Fibroblast of lung (primary cell): Measurements from ENCODE around the gene BTBD16. TPM values are rescaled to one million over a fixed set of nuclear protein-coding genes. Genes with fewer than 3 reads are reported as not detected.

Experiments used
- DNase-seq, 2 donors: peaks; one replicate each; pipeline versions ENCODE4 v3.0.0 to v3.0.0-alpha.2; 2010; ENCODE audit warnings: low read depth in 2 of 2
- H2AFZ ChIP-seq: 2 replicates; pipeline ENCODE4 v1.5.1; 2012; ENCODE audit warnings: low read length, control low read depth, inconsistent platforms
- H3K27ac ChIP-seq: 2 replicates; pipeline ENCODE4 v1.5.1; 2011; ENCODE audit warnings: low read length, control low read depth; ENCODE audit not compliant: insufficient read depth
- H3K27me3 ChIP-seq: 2 replicates; pipeline ENCODE4 v1.5.1; 2011; ENCODE audit warnings: mild to moderate bottlenecking, low read length; ENCODE audit not compliant: control insufficient read depth, insufficient read depth
- H3K36me3 ChIP-seq: 2 replicates; pipeline ENCODE4 v1.5.1; 2011; ENCODE audit warnings: low read length; ENCODE audit not compliant: control insufficient read depth, insufficient read depth
- H3K4me1 ChIP-seq: 2 replicates; pipeline ENCODE4 v1.5.1; 2011; ENCODE audit warnings: low read length; ENCODE audit not compliant: control insufficient read depth, insufficient read depth; ENCODE audit errors: extremely low read depth
- H3K4me2 ChIP-seq: 2 replicates; pipeline ENCODE4 v1.5.1; 2011; ENCODE audit warnings: low read length, control low read depth; ENCODE audit not compliant: insufficient read depth; ENCODE audit errors: extremely low read depth
- H3K4me3 ChIP-seq, 4 experiments: fragments of 200-600 bp in 1 of 4; sonication (generic) in 1 of 4; replicated peaks in 1 of 4; 2 replicates each; pipeline ENCODE4 v1.5.1; 2011 to 2016; ENCODE audit warnings: low read length in 4 of 4, low read depth in 3 of 4, mild to moderate bottlenecking in 3 of 4, control low read depth in 2 of 4, inconsistent platforms in 1 of 4, mixed read lengths in 1 of 4; ENCODE audit not compliant: insufficient read depth in 1 of 4; ENCODE audit errors: control extremely low read depth in 1 of 4
- H3K79me2 ChIP-seq: 2 replicates; pipeline ENCODE4 v1.5.1; 2012; ENCODE audit warnings: mild to moderate bottlenecking, low read length, inconsistent platforms; ENCODE audit not compliant: control insufficient read depth, insufficient read depth
- H3K9ac ChIP-seq: 2 replicates; pipeline ENCODE4 v1.5.1; 2011; ENCODE audit warnings: mild to moderate bottlenecking, low read length, control low read depth; ENCODE audit not compliant: insufficient read depth
- H3K9me3 ChIP-seq: 2 replicates; pipeline ENCODE4 v1.5.1; 2012; ENCODE audit warnings: low read depth, low read length; ENCODE audit not compliant: control insufficient read depth, insufficient read depth
- H4K20me1 ChIP-seq: 2 replicates; pipeline ENCODE4 v1.5.1; 2011; ENCODE audit warnings: low read length; ENCODE audit not compliant: control insufficient read depth, insufficient read depth; ENCODE audit errors: extremely low read depth
- CTCF ChIP-seq, 2 donors: IDR thresholded peaks in 1 of 2; conservative IDR thresholded peaks in 1 of 2; 1 replicate in 1 of 2; 2 replicates in 1 of 2; pipeline ENCODE4 v1.5.1; 2011 to 2012; ENCODE audit warnings: low read length in 2 of 2, control low read depth in 1 of 2, inconsistent platforms in 1 of 2, low read depth in 1 of 2, mild to moderate bottlenecking in 1 of 2
- EZH2 ChIP-seq: IDR thresholded peaks from 2 replicates; pipeline ENCODE4 v1.5.1; 2012; ENCODE audit warnings: low read length, control low read depth, mild to moderate bottlenecking; ENCODE audit errors: missing control alignments
- polyA plus RNA-seq, 2 donors: library from polyadenylated mRNA; depleted of rRNA in 1 of 2; stranded (reverse) in 1 of 2; unstranded in 1 of 2; fragments of >200 nt; gene quantifications; 2 replicates each; pipeline ENCODE4 v1.2.1, GENCODE V29; 2011 to 2012; ENCODE audit warnings: missing spikeins in 1 of 2
- total RNA-seq: library from RNA; depleted of rRNA; stranded (reverse); fragments of >200 nt; gene quantifications from 2 replicates; pipeline ENCODE4 v1.2.1, GENCODE V29; 2014

Gene BTBD16
- total and polyA plus RNA-seq, 2 donors (not counting 1 experiment from before 2014, with no cell fraction given) = not detected

- Histone ChIP-seq H3K4me3 (no peak overlapping the region), H4K20me1 (no peaks in the 10 kb centered on the region), H3K9ac (no peak overlapping the region), H3K9me3 (no peaks in the 10 kb centered on the region), H3K79me2 (no peaks in the 10 kb centered on the region), H3K4me2 (no peak overlapping the region), H2AFZ (no peak overlapping the region), H3K4me1 (no peaks in the 10 kb centered on the region), H3K36me3 (peaks cover 2% of the 10 kb centered on the region), H3K27me3 (no peaks in the 10 kb centered on the region), H3K27ac (no peak overlapping the region)
- TF ChIP-seq CTCF (conservative IDR thresholded peaks at IDR 0.05 in 1 of 2, IDR thresholded peaks at IDR 0.05 in 1 of 2; ENCODE audit: low read depth in 1 of 2, low read length in 2 of 2) (no peak), EZH2 (no peak)
- no peak for DNase-seq
Measured at GRCh38 chr10:122241836-122242235, 29.3 kb upstream of the BTBD16 start.

GRCh38 chr10:122243550-122243949, 27.5 kb upstream of the BTBD16 start:
- H3K27me3 ChIP-seq = no peaks in the 10 kb centered on the region
- H3K9me3 ChIP-seq = no peaks in the 10 kb centered on the region
- H3K4me2 ChIP-seq = no peak overlapping the region
- H2AFZ ChIP-seq = no peak overlapping the region
- TF ChIP-seq EZH2 (no peak), CTCF (conservative IDR thresholded peaks at IDR 0.05 in 1 of 2, IDR thresholded peaks at IDR 0.05 in 1 of 2; ENCODE audit: low read depth in 1 of 2, low read length in 2 of 2) (no peak)
- no peak overlapping the region for H3K9ac ChIP-seq
- H3K79me2 ChIP-seq = no peaks in the 10 kb centered on the region
- no peak overlapping the region for H3K4me3 ChIP-seq
- H3K36me3 ChIP-seq = peaks cover 2% of the 10 kb centered on the region
- H4K20me1 ChIP-seq = no peaks in the 10 kb centered on the region
- no peak overlapping the region for H3K27ac ChIP-seq
- DNase-seq = peak in 1 of 2 donors; percentile 82
- no peaks in the 10 kb centered on the region for H3K4me1 ChIP-seq

GRCh38 chr10:122244001-122244975, 26.8 kb upstream of the BTBD16 start:
- Histone ChIP-seq H3K79me2 (no peaks in the 10 kb centered on the region), H2AFZ (no peak overlapping the region), H4K20me1 (no peaks in the 10 kb centered on the region), H3K4me1 (no peaks in the 10 kb centered on the region), H3K27ac (no peak overlapping the region), H3K9ac (no peak overlapping the region), H3K9me3 (no peaks in the 10 kb centered on the region), H3K36me3 (peaks cover 2% of the 10 kb centered on the region), H3K4me2 (no peak overlapping the region), H3K27me3 (no peaks in the 10 kb centered on the region), H3K4me3 (no peak overlapping the region)
- TF ChIP-seq CTCF (conservative IDR thresholded peaks at IDR 0.05 in 1 of 2, IDR thresholded peaks at IDR 0.05 in 1 of 2; ENCODE audit: low read depth in 1 of 2, low read length in 2 of 2) = no peak
- no peak for DNase-seq
